Measurements from ENCODE around the gene RASA3. TPM values are rescaled to one million over a fixed set of nuclear protein-coding genes. Genes with fewer than 3 reads are reported as not detected.

RASA3 gene
- total RNA-seq, 2 donors from 2014 or later: 6.3 to 12.0 TPM

- no peak overlapping the region for H3K27ac Mint-ChIP-seq
- 94 to 95% methylated on average over 49 to 53 of the region's 53 CpGs for WGBS, 2 experiments (ENCODE audit: insufficient coverage in 1 of 2, insufficient read length in 1 of 2)
- no peaks in the 10 kb centered on the region for H3K9me3 ChIP-seq (ENCODE audit: control insufficient read depth, low read length)
- peaks cover 9% of the 10 kb centered on the region for H3K4me1 Mint-ChIP-seq
- DNase-seq: no peak
- no peaks in the 10 kb centered on the region for H3K9me3 Mint-ChIP-seq
- H3K27ac ChIP-seq (ENCODE audit: low read depth, low read length): peak overlapping the region; percentile 51
- H3K27me3 ChIP-seq (ENCODE audit: control insufficient read depth, insufficient read depth, low read length, poor library complexity, severe bottlenecking): no peaks in the 10 kb centered on the region
- TF ChIP-seq, protein P1, sequence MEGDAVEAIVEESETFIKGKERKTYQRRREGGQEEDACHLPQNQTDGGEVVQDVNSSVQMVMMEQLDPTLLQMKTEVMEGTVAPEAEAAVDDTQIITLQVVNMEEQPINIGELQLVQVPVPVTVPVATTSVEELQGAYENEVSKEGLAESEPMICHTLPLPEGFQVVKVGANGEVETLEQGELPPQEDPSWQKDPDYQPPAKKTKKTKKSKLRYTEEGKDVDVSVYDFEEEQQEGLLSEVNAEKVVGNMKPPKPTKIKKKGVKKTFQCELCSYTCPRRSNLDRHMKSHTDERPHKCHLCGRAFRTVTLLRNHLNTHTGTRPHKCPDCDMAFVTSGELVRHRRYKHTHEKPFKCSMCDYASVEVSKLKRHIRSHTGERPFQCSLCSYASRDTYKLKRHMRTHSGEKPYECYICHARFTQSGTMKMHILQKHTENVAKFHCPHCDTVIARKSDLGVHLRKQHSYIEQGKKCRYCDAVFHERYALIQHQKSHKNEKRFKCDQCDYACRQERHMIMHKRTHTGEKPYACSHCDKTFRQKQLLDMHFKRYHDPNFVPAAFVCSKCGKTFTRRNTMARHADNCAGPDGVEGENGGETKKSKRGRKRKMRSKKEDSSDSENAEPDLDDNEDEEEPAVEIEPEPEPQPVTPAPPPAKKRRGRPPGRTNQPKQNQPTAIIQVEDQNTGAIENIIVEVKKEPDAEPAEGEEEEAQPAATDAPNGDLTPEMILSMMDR (conservative IDR thresholded peaks at IDR 0.05): no peak
- H3K4me3 Mint-ChIP-seq: no peak overlapping the region
- no peaks in the 10 kb centered on the region for H3K27me3 Mint-ChIP-seq (ENCODE audit: insufficient read depth)
- no peaks in the 10 kb centered on the region for H3K36me3 ChIP-seq (ENCODE audit: control insufficient read depth, insufficient read depth, low read length)
- H3K4me1 ChIP-seq (ENCODE audit: control insufficient read depth, insufficient read depth, low read length): peaks cover 6% of the 10 kb centered on the region
- H3K9ac ChIP-seq (ENCODE audit: extremely low read depth, low read length, poor library complexity, severe bottlenecking): no peak overlapping the region
- H3K4me3 ChIP-seq (ENCODE audit: low read length): no peak overlapping the region
- H3K36me3 Mint-ChIP-seq (ENCODE audit: low read depth): peaks cover 4% of the 10 kb centered on the region
These were observed 72.2 kb downstream of the RASA3 start for GRCh38 chr13:114059946-114060860.

DNA sequence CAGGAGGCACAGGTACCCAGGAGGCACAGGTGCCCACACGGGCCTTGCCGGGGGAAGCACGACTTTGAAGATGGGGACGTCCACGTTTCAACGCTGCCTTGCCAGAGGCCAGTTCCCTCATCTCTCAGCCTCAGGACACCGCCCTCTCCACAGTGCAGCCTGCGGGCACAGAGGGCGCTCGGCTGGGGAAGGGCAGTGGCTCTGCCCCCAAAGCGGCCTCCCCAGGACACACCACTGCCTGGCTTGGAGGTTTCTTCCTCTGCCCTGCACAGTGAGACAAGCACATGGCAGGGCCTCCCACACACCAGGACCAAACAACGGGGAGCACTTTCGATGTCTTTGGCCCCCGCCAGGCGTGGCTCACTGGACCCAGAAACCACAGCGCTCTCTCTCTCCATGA, 73.0 kb downstream of the RASA3 start:
- TF ChIP-seq, protein P1 (conservative IDR thresholded peaks at IDR 0.05): no peak
- H3K27me3 Mint-ChIP-seq (ENCODE audit: insufficient read depth): no peaks in the 10 kb centered on the region
- H3K36me3 Mint-ChIP-seq (ENCODE audit: low read depth): peaks cover 4% of the 10 kb centered on the region
- no peak overlapping the region for H3K27ac Mint-ChIP-seq
- DNase-seq: no peak
- Histone ChIP-seq H3K9ac (ENCODE audit: extremely low read depth, low read length, poor library complexity, severe bottlenecking) (no peak overlapping the region), H3K36me3 (ENCODE audit: control insufficient read depth, insufficient read depth, low read length) (no peaks in the 10 kb centered on the region), H3K27ac (ENCODE audit: low read depth, low read length) (no peak overlapping the region), H3K9me3 (ENCODE audit: control insufficient read depth, low read length) (no peaks in the 10 kb centered on the region), H3K27me3 (ENCODE audit: control insufficient read depth, insufficient read depth, low read length, poor library complexity, severe bottlenecking) (no peaks in the 10 kb centered on the region), H3K4me3 (ENCODE audit: low read length) (no peak overlapping the region), H3K4me1 (ENCODE audit: control insufficient read depth, insufficient read depth, low read length) (peaks cover under 1% of the 10 kb centered on the region)
- WGBS, 2 experiments (ENCODE audit: insufficient coverage in 1 of 2, insufficient read length in 1 of 2): 93 to 98% methylated on average over 9 to 16 of the region's 16 CpGs
- no peaks in the 10 kb centered on the region for H3K9me3 Mint-ChIP-seq
- peaks cover 2% of the 10 kb centered on the region for H3K4me1 Mint-ChIP-seq
- H3K4me3 Mint-ChIP-seq: no peak overlapping the region

DNA sequence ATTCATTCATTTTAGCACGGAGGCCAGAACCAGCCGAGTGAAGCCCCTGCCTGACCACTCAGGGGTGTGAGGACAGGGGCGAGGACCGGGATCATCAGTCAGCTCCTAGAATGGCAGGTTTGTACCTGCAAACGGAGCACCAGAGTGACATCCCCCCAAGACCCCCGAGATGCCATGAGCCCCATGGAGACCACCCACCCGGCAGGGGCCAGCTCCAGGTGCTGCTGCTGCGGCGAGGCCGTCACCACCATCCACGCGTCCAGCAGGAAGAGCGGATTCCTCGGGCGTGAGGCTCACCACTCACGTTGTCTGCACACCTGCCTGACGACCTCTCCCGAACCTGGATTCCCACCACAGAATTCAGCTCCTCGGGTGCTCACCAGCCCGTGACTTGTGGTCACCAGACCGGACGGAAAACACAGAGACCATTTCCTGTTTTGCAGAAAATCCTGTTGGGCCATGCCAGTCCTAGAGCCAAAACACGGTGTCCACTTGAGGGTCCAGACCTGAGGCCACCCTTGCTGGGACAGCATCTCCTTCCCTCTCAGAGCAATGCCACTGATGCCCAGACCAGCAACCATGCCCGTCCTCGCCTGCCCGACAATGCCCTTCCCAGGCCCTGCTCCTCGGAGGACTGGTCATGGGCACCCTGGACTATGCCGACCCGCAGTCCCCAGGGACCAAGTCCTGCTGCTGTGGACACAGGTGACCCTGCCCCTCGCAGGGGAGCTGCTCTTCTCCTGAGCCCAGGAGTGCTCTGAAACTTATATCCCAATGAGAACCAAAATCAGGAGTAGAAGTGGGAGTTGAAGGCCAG, 74.2 kb downstream of the RASA3 start:
- Histone ChIP-seq H3K4me3 (ENCODE audit: low read length) (no peak overlapping the region), H3K36me3 (ENCODE audit: control insufficient read depth, insufficient read depth, low read length) (no peaks in the 10 kb centered on the region), H3K9ac (ENCODE audit: extremely low read depth, low read length, poor library complexity, severe bottlenecking) (no peak overlapping the region), H3K4me1 (ENCODE audit: control insufficient read depth, insufficient read depth, low read length) (no peaks in the 10 kb centered on the region), H3K27me3 (ENCODE audit: control insufficient read depth, insufficient read depth, low read length, poor library complexity, severe bottlenecking) (no peaks in the 10 kb centered on the region), H3K9me3 (ENCODE audit: control insufficient read depth, low read length) (no peaks in the 10 kb centered on the region), H3K27ac (ENCODE audit: low read depth, low read length) (no peak overlapping the region)
- DNase-seq: no peak
- Mint-ChIP-seq H3K27ac (no peak overlapping the region), H3K36me3 (ENCODE audit: low read depth) (peaks cover 4% of the 10 kb centered on the region), H3K4me1 (no peaks in the 10 kb centered on the region), H3K4me3 (no peak overlapping the region), H3K9me3 (no peaks in the 10 kb centered on the region), H3K27me3 (ENCODE audit: insufficient read depth) (no peaks in the 10 kb centered on the region)
- TF ChIP-seq, protein P1 (conservative IDR thresholded peaks at IDR 0.05): no peak
- 90 to 95% methylated on average over 27 to 30 of the region's 30 CpGs for WGBS, 2 experiments (ENCODE audit: insufficient coverage in 1 of 2, insufficient read length in 1 of 2)
